K562 (cell line): ENCODE results near the gene GATM. TPM values are rescaled to one million over a fixed set of nuclear protein-coding genes. Genes with fewer than 3 reads are reported as not detected.

ENCODE experiments used
- CEBPG ChIP-seq, 3 experiments: fragments of 200-800 bp in 1 of 3; sonication (Bioruptor generic) in 1 of 3; sonication (generic) in 1 of 3; formaldehyde crosslinking in 1 of 3; IDR thresholded peaks in 2 of 3; conservative IDR thresholded peaks in 1 of 3; 2 replicates each; pipeline versions ENCODE4 v1.6.1 to v1.8.0; 2016 to 2022; ENCODE audit warnings: missing compliant biosample characterization in 2 of 3, missing genetic modification characterization in 2 of 3, mild to moderate bottlenecking in 1 of 3, missing genetic modification reagents in 1 of 3
- polyA plus RNA-seq, 8 experiments: library from polyadenylated mRNA; depleted of rRNA in 4 of 8; stranded (reverse) in 5 of 8; unstranded in 3 of 8; fragments of >200 nt; fragmentation: Nextera tagmentation in 2 of 8; fragmentation: Illumina TruSeq in 1 of 8; extraction: Ambion mirVana in 2 of 8; extraction: Trizol in 1 of 8; gene quantifications; 2 replicates each; pipeline versions ENCODE4 v1.2.1 to v1.2.3, GENCODE V29; 2011 to 2014; ENCODE audit warnings: inconsistent platforms in 1 of 8, missing spikeins in 1 of 8
- total RNA-seq, 7 experiments: library from RNA; depleted of rRNA in 6 of 7; stranded (reverse); fragments of >200 nt in 6 of 7; fragmentation: Illumina TruSeq in 2 of 7; extraction: Trizol in 2 of 7; gene quantifications; 2 replicates each; pipeline versions ENCODE4 v1.2.1 to v1.2.3, GENCODE V29; 2011 to 2021; ENCODE audit warnings: low replicate concordance in 1 of 7
- TF ChIP-seq, protein P1 (sequence below): fragments of 250-450 bp; sonication (Bioruptor Pico); IDR thresholded peaks from 2 replicates; pipeline ENCODE4 v1.5.0; 2021
- TF ChIP-seq, protein P2 (sequence below): fragments of 200-600 bp; sonication (generic); IDR thresholded peaks from one replicate; pipeline ENCODE4 v1.6.1; 2012; ENCODE audit warnings: mild to moderate bottlenecking, low read depth, low read length, inconsistent platforms

Gene GATM
- total and polyA plus RNA-seq, 9 of the 15 experiments (the other 6 are each of a cell fraction or from before 2014, with no cell fraction given), result 0.11 to 1.1 (median 0.65) TPM

DNA sequence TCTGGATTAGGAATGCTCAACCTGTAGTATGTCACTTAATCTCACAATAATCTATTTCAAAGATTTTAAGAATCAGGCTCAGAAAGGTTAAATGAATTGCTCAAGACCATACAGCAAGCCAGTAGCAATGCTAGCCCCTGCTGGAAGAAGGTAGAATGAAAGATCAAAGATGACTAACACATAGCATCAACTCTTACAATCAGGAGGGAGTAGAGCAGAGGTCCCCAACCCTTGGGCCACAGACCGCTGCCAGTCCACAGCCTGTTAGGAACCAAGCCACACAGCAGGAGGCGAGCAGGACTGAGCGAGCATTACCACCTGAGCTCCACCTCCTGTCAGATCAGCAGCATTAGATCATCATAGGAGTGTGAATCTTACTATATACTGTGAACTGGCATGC lies 15.5 kb upstream of the GATM start (continued):
- TF ChIP-seq CEBPG (CRISPR knock-in tag; IDR thresholded peaks at IDR 0.05), result no peak
- 0 out of 4 replicates have a peak, but pooled peaks of 1 of the 2 experiments have one; percentile 15 for TF ChIP-seq CEBPG (tag; conservative IDR thresholded peaks at IDR 0.05 in 1 of 2, IDR thresholded peaks at IDR 0.05 in 1 of 2)
- TF ChIP-seq, protein P1, sequence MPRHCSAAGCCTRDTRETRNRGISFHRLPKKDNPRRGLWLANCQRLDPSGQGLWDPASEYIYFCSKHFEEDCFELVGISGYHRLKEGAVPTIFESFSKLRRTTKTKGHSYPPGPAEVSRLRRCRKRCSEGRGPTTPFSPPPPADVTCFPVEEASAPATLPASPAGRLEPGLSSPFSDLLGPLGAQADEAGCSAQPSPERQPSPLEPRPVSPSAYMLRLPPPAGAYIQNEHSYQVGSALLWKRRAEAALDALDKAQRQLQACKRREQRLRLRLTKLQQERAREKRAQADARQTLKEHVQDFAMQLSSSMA (CRISPR knock-in tag), result no peak
- TF ChIP-seq, protein P2, sequence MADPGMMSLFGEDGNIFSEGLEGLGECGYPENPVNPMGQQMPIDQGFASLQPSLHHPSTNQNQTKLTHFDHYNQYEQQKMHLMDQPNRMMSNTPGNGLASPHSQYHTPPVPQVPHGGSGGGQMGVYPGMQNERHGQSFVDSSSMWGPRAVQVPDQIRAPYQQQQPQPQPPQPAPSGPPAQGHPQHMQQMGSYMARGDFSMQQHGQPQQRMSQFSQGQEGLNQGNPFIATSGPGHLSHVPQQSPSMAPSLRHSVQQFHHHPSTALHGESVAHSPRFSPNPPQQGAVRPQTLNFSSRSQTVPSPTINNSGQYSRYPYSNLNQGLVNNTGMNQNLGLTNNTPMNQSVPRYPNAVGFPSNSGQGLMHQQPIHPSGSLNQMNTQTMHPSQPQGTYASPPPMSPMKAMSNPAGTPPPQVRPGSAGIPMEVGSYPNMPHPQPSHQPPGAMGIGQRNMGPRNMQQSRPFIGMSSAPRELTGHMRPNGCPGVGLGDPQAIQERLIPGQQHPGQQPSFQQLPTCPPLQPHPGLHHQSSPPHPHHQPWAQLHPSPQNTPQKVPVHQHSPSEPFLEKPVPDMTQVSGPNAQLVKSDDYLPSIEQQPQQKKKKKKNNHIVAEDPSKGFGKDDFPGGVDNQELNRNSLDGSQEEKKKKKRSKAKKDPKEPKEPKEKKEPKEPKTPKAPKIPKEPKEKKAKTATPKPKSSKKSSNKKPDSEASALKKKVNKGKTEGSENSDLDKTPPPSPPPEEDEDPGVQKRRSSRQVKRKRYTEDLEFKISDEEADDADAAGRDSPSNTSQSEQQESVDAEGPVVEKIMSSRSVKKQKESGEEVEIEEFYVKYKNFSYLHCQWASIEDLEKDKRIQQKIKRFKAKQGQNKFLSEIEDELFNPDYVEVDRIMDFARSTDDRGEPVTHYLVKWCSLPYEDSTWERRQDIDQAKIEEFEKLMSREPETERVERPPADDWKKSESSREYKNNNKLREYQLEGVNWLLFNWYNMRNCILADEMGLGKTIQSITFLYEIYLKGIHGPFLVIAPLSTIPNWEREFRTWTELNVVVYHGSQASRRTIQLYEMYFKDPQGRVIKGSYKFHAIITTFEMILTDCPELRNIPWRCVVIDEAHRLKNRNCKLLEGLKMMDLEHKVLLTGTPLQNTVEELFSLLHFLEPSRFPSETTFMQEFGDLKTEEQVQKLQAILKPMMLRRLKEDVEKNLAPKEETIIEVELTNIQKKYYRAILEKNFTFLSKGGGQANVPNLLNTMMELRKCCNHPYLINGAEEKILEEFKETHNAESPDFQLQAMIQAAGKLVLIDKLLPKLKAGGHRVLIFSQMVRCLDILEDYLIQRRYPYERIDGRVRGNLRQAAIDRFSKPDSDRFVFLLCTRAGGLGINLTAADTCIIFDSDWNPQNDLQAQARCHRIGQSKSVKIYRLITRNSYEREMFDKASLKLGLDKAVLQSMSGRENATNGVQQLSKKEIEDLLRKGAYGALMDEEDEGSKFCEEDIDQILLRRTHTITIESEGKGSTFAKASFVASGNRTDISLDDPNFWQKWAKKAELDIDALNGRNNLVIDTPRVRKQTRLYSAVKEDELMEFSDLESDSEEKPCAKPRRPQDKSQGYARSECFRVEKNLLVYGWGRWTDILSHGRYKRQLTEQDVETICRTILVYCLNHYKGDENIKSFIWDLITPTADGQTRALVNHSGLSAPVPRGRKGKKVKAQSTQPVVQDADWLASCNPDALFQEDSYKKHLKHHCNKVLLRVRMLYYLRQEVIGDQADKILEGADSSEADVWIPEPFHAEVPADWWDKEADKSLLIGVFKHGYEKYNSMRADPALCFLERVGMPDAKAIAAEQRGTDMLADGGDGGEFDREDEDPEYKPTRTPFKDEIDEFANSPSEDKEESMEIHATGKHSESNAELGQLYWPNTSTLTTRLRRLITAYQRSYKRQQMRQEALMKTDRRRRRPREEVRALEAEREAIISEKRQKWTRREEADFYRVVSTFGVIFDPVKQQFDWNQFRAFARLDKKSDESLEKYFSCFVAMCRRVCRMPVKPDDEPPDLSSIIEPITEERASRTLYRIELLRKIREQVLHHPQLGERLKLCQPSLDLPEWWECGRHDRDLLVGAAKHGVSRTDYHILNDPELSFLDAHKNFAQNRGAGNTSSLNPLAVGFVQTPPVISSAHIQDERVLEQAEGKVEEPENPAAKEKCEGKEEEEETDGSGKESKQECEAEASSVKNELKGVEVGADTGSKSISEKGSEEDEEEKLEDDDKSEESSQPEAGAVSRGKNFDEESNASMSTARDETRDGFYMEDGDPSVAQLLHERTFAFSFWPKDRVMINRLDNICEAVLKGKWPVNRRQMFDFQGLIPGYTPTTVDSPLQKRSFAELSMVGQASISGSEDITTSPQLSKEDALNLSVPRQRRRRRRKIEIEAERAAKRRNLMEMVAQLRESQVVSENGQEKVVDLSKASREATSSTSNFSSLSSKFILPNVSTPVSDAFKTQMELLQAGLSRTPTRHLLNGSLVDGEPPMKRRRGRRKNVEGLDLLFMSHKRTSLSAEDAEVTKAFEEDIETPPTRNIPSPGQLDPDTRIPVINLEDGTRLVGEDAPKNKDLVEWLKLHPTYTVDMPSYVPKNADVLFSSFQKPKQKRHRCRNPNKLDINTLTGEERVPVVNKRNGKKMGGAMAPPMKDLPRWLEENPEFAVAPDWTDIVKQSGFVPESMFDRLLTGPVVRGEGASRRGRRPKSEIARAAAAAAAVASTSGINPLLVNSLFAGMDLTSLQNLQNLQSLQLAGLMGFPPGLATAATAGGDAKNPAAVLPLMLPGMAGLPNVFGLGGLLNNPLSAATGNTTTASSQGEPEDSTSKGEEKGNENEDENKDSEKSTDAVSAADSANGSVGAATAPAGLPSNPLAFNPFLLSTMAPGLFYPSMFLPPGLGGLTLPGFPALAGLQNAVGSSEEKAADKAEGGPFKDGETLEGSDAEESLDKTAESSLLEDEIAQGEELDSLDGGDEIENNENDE, result no peak
- TF ChIP-seq, all 486 proteins: peak for 2
